Mesenchymal stem cell (in vitro differentiated cells and primary cell): ENCODE measurements around the gene WWOX.

Source experiments
- DNase-seq: peaks from one replicate; pipeline ENCODE4 v3.0.0-alpha.2; 2013
- H2AFZ ChIP-seq: one replicate; pipeline ENCODE4 v1.6.1; 2013; ENCODE audit warnings: low read depth, mild to moderate bottlenecking, control low read depth, inconsistent platforms, low read length, moderate library complexity
- H2AK5ac ChIP-seq: 2 replicates; pipeline ENCODE4 v1.6.1; 2013; ENCODE audit warnings: low read length, moderate library complexity, mild to moderate bottlenecking, inconsistent platforms; ENCODE audit not compliant: severe bottlenecking
- H2BK120ac ChIP-seq: one replicate; pipeline ENCODE4 v1.6.1; 2013; ENCODE audit warnings: low read depth, mild to moderate bottlenecking, inconsistent platforms, low read length, moderate library complexity
- H2BK12ac ChIP-seq, 2 experiments: one replicate each; pipeline ENCODE4 v1.6.1; 2013; ENCODE audit warnings: inconsistent platforms in 2 of 2, low read length in 2 of 2, mild to moderate bottlenecking in 2 of 2, moderate library complexity in 2 of 2, control low read depth in 1 of 2
- H2BK15ac ChIP-seq: one replicate; pipeline ENCODE4 v1.6.1; 2013; ENCODE audit warnings: mild to moderate bottlenecking, low read depth, inconsistent platforms; ENCODE audit not compliant: poor library complexity, severe bottlenecking
- H2BK5ac ChIP-seq: 2 replicates; pipeline ENCODE4 v1.6.1; 2013; ENCODE audit warnings: low read depth, mild to moderate bottlenecking, low read length, control low read depth, inconsistent platforms; ENCODE audit not compliant: poor library complexity, severe bottlenecking
- H3K14ac ChIP-seq, 2 experiments: one replicate each; pipeline ENCODE4 v1.6.1; 2013; ENCODE audit warnings: inconsistent platforms in 2 of 2, low read length in 2 of 2, control low read depth in 1 of 2, mild to moderate bottlenecking in 1 of 2, moderate library complexity in 1 of 2
- H3K18ac ChIP-seq, 2 experiments: one replicate each; pipeline ENCODE4 v1.6.1; 2013; ENCODE audit warnings: inconsistent platforms in 2 of 2, low read length in 2 of 2, control low read depth in 1 of 2, low read depth in 1 of 2, mild to moderate bottlenecking in 1 of 2
- H3K23ac ChIP-seq, 2 experiments: one replicate each; pipeline ENCODE4 v1.6.1; 2013; ENCODE audit warnings: inconsistent platforms in 2 of 2, low read length in 2 of 2, mild to moderate bottlenecking in 2 of 2, moderate library complexity in 2 of 2, control low read depth in 1 of 2
- H3K27ac ChIP-seq: 2 replicates; pipeline ENCODE4 v1.5.1; 2013; ENCODE audit warnings: mild to moderate bottlenecking, moderate library complexity, low read length, control low read depth, inconsistent platforms; ENCODE audit not compliant: poor library complexity, severe bottlenecking
- H3K27me3 ChIP-seq, 2 experiments: 2 replicates each; pipeline versions ENCODE4 v1.6.1 to v1.7.0; 2013; ENCODE audit warnings: low read length in 2 of 2, mild to moderate bottlenecking in 2 of 2, moderate library complexity in 2 of 2, control low read depth in 1 of 2, inconsistent platforms in 1 of 2; ENCODE audit not compliant: control insufficient read depth in 1 of 2, insufficient read depth in 1 of 2
- H3K36me3 ChIP-seq, 2 experiments: 2 replicates each; pipeline versions ENCODE4 v1.6.1 to v1.7.0; 2013; ENCODE audit warnings: low read length in 2 of 2, control low read depth in 1 of 2, inconsistent platforms in 1 of 2, low read depth in 1 of 2, mild to moderate bottlenecking in 1 of 2; ENCODE audit not compliant: insufficient read depth in 2 of 2, control insufficient read depth in 1 of 2
- H3K4ac ChIP-seq, 2 experiments: one replicate each; pipeline ENCODE4 v1.6.1; 2013; ENCODE audit warnings: inconsistent platforms in 2 of 2, low read length in 2 of 2, mild to moderate bottlenecking in 2 of 2, moderate library complexity in 2 of 2, control low read depth in 1 of 2, low read depth in 1 of 2
- H3K4me1 ChIP-seq: 2 replicates; pipeline ENCODE4 v1.6.1; 2013; ENCODE audit warnings: low read depth, low read length, control low read depth; ENCODE audit not compliant: control insufficient read depth, insufficient read depth
- H3K4me2 ChIP-seq: 2 replicates; pipeline ENCODE4 v1.6.1; 2013; ENCODE audit warnings: low read length, mild to moderate bottlenecking, inconsistent platforms; ENCODE audit not compliant: poor library complexity, severe bottlenecking
- H3K4me3 ChIP-seq, 2 experiments: 2 replicates each; pipeline versions ENCODE4 v1.5.1 to v1.7.0; 2013; ENCODE audit warnings: low read length in 2 of 2, mild to moderate bottlenecking in 2 of 2, control low read depth in 1 of 2, low read depth in 1 of 2; ENCODE audit not compliant: insufficient read depth in 1 of 2
- H3K79me1 ChIP-seq: replicated peaks from 2 replicates; pipeline ENCODE4 v1.6.1; 2013; ENCODE audit warnings: mild to moderate bottlenecking, control low read depth, low read length, inconsistent platforms; ENCODE audit not compliant: poor library complexity, severe bottlenecking
- H3K9ac ChIP-seq: 2 replicates; pipeline ENCODE4 v1.7.0; 2013; ENCODE audit warnings: mild to moderate bottlenecking, low read length, moderate library complexity
- H3K9me3 ChIP-seq: 2 replicates; pipeline ENCODE4 v1.7.0; 2013; ENCODE audit warnings: mild to moderate bottlenecking, low read length; ENCODE audit not compliant: control insufficient read depth
- H4K8ac ChIP-seq: one replicate; pipeline ENCODE4 v1.6.1; 2013; ENCODE audit warnings: inconsistent platforms, mild to moderate bottlenecking, low read length, moderate library complexity
- H4K91ac ChIP-seq: one replicate; pipeline ENCODE4 v1.6.1; 2013; ENCODE audit warnings: mild to moderate bottlenecking, low read length, inconsistent platforms
- WGBS: methylation state at CpG from one replicate; pipeline ENCODE4 v1.1.7; 2013; ENCODE audit warnings: mixed read lengths; 5-methylcytosine and 5-hydroxymethylcytosine counted together

Gene WWOX

DNA sequence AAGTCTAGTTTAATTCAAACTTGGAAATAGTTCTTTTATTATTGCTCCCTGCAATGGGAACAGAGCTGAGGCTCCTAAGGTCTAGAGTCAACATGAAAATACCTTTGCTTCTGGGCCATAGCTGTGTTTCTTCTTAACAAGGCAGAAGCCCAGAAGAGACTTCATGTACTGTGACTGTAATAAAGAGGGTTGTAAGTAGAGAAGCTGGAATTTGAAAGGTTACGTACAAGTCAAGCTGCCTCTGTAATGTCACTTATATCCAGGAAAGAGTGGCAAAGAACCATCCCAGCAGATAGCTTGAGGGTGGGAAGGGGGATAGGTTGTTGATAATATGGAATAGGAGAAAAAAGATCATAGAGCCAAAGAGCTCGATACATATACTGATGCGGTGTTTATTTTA lies 248.6 kb downstream of the WWOX start:
- Histone ChIP-seq H2AK5ac (no peak overlapping the region), H3K27me3 (no peaks in the 10 kb centered on the region), H2BK12ac (no peak overlapping the region), H3K23ac (no peak overlapping the region), H3K4me1 (no peaks in the 10 kb centered on the region), H4K8ac (no peak overlapping the region), H4K91ac (no peak overlapping the region), H3K18ac (no peak overlapping the region), H3K79me1 (no peaks in the 10 kb centered on the region), H3K36me3 (no peaks in the 10 kb centered on the region), H2BK15ac (no peak overlapping the region), H2BK5ac (no peak overlapping the region), H3K9me3 (no peaks in the 10 kb centered on the region), H3K14ac (no peak overlapping the region), H2AFZ (no peak overlapping the region), H3K4me3 (no peak overlapping the region), H3K9ac (no peak overlapping the region), H3K4me2 (no peak overlapping the region), H3K27ac (no peak overlapping the region), H3K4ac (no peak overlapping the region), H2BK120ac (no peak overlapping the region)
- DNase-seq = no peak
- WGBS = 90% methylated on average over 1 of the region's 3 CpGs

DNA sequence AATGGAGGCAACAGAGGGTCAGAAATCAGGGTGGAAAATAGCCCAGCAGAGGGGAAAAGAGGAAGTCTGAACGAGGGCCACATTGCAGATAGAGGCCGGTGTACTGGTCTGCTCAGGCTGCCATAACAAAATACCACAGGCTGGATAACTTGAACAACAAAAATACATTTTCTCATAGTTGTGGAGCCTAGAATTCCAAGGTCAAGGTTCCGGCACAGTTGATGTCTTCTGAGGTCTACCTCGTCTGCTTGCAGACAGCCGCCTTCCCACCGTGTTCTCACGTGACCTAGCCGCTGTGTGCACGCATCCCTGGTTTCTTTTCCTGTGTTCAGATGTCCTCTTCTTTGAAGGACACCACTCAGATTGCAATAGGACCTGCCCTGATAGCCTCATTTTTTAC lies 249.4 kb downstream of the WWOX start:
- H3K4me2 ChIP-seq = no peak overlapping the region
- no peak for DNase-seq
- H3K23ac ChIP-seq = no peak overlapping the region
- no peaks in the 10 kb centered on the region for H3K36me3 ChIP-seq
- no peak overlapping the region for H3K18ac ChIP-seq
- no peaks in the 10 kb centered on the region for H3K9me3 ChIP-seq
- 97% methylated on average over 8 of the region's 9 CpGs for WGBS
- H3K9ac ChIP-seq = no peak overlapping the region
- no peak overlapping the region for H3K4ac ChIP-seq
- H2BK15ac ChIP-seq = no peak overlapping the region
- H4K8ac ChIP-seq = no peak overlapping the region
- H3K14ac ChIP-seq = no peak overlapping the region
- H3K4me3 ChIP-seq = no peak overlapping the region
- H3K4me1 ChIP-seq = no peaks in the 10 kb centered on the region
- H2AK5ac ChIP-seq = no peak overlapping the region
- H2AFZ ChIP-seq = no peak overlapping the region
- H4K91ac ChIP-seq = no peak overlapping the region
- H2BK5ac ChIP-seq = no peak overlapping the region
- no peaks in the 10 kb centered on the region for H3K27me3 ChIP-seq
- no peak overlapping the region for H3K27ac ChIP-seq
- no peaks in the 10 kb centered on the region for H3K79me1 ChIP-seq
- H2BK120ac ChIP-seq = no peak overlapping the region
- H2BK12ac ChIP-seq = no peak overlapping the region

DNA sequence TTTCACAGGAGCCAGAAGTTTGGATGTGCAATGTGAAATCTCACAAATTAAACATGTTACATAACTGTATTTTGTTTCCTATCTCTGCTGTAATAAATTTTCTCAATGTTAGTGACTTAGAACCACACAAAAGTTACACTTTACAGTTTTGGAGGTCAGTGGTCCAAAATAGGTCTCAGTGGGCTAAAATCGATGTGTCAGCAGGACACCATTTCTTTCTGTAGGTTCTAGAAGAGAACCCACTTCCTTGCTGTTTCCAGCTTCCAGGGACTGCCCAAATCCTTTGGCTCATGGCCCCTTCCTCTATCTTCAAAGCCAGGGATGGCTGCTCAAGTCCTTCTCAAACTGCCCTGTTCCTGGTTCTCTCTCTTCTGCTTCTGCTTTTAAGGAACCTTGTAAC lies 252.7 kb downstream of the WWOX start:
- no peak overlapping the region for H2BK15ac ChIP-seq
- H3K18ac ChIP-seq = no peak overlapping the region
- no peak overlapping the region for H3K4me2 ChIP-seq
- WGBS = 90% methylated on average over 1 of the region's 1 CpG
- no peak overlapping the region for H2AK5ac ChIP-seq
- no peak overlapping the region for H4K91ac ChIP-seq
- H3K4me3 ChIP-seq = no peak overlapping the region
- no peaks in the 10 kb centered on the region for H3K79me1 ChIP-seq
- no peak for DNase-seq
- no peak overlapping the region for H3K14ac ChIP-seq
- no peak overlapping the region for H2BK5ac ChIP-seq
- H3K36me3 ChIP-seq = no peaks in the 10 kb centered on the region
- no peak overlapping the region for H2BK120ac ChIP-seq
- no peak overlapping the region for H2BK12ac ChIP-seq
- H3K9me3 ChIP-seq = no peaks in the 10 kb centered on the region
- no peak overlapping the region for H3K4ac ChIP-seq
- H2AFZ ChIP-seq = no peak overlapping the region
- no peaks in the 10 kb centered on the region for H3K27me3 ChIP-seq
- H4K8ac ChIP-seq = no peak overlapping the region
- H3K9ac ChIP-seq = no peak overlapping the region
- H3K27ac ChIP-seq = no peak overlapping the region
- no peak overlapping the region for H3K23ac ChIP-seq
- H3K4me1 ChIP-seq = no peaks in the 10 kb centered on the region

DNA sequence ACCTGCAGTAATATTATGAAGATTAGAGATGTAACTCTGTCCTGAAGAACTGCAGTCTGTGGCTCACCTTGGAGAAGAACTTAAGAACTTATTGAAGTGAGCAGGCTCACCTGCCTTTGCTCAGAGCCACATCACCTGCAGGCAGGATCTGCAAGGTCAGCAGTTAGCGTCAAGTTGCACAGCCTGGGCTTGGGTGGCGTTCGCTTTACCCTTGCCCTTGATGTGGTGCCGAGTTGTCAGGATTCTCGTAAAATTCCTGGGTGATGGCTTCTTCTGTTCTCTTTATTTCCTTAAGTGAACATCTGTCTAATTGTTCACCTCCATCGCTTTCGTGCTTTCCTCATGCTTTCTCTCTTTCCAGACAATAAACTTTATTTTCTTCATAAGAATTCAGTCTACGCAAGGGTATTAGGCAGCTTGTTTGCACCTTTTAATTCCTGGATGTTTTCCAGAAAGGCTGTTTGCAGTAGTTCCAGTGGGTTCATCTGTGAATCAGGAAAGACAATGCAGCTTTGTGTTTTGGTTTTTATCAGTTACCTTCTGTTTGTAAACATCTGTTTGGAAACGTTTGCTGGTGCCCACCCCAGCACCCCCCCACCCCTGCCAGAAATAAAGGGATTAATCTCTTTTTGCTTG lies 254.3 kb downstream of the WWOX start:
- Histone ChIP-seq H2BK12ac (no peak overlapping the region), H3K4me2 (no peak overlapping the region), H4K91ac (no peak overlapping the region), H3K18ac (no peak overlapping the region), H3K4ac (no peak overlapping the region), H3K9me3 (no peaks in the 10 kb centered on the region), H2AK5ac (no peak overlapping the region), H3K79me1 (no peaks in the 10 kb centered on the region), H3K36me3 (no peaks in the 10 kb centered on the region), H4K8ac (no peak overlapping the region), H2BK120ac (no peak overlapping the region), H3K4me3 (no peak overlapping the region), H3K27me3 (no peaks in the 10 kb centered on the region), H2BK5ac (no peak overlapping the region), H3K14ac (no peak overlapping the region), H2BK15ac (no peak overlapping the region), H3K27ac (no peak overlapping the region), H2AFZ (no peak overlapping the region), H3K23ac (no peak overlapping the region), H3K4me1 (no peaks in the 10 kb centered on the region), H3K9ac (no peak overlapping the region)
- no peak for DNase-seq
- WGBS = 91% methylated on average over 8 of the region's 9 CpGs
